Left ventricle myocardium superior (tissue), 1 donor: ENCODE data around the gene NABP2. TPM values are rescaled to one million over a fixed set of nuclear protein-coding genes. Genes with fewer than 3 reads are reported as not detected.
A peak's percentile ranks its signal among the peaks of the same experiment; 100 is the strongest.
"Not testable (repeated sequence)": the region's sequence is repeated elsewhere in the genome, so short reads cannot be mapped to it uniquely, and the experiment has no call there.

Experiments
- ATAC-seq: fragments of 200-7000 bp; cut with Tn5 transposase; one replicate; pipeline ENCODE4 v1.9.1; 2020; ENCODE audit warnings: mild to moderate bottlenecking, moderate library complexity
- DNase-seq: peaks from one replicate; pipeline ENCODE4 v3.0.0-alpha.2; 2020
- intact Hi-C: fragments of 100-400 bp; cut with micrococcal nuclease; formaldehyde crosslinking; loops from one replicate; pipeline ENCODE4 v1.11.0; 2022
- long read RNA-seq: library from polyadenylated mRNA; unstranded; transcript quantifications from one replicate; pipeline ENCODE4 v2.0.0, GENCODE V29; 2021
- total RNA-seq: library from RNA; stranded (reverse); fragmentation: NEBNext Ultra II Directional; extraction: Animal tissue kit (Norgen Biotek cat#: 25700); gene quantifications from one replicate; pipeline ENCODE4 v1.2.1, GENCODE V29; 2021
- donor health status: DM: no; HTN: yes; CAD: no; lungs with severe emphysema.

The NABP2 gene
- total RNA-seq: 19.6 TPM
- long read RNA-seq, transcript NABP2-203 (6 exons, 1,775 nt): minor isoform, 7 of 25 reads
- long read RNA-seq, transcript NABP2-201 (7 exons, 1,417 nt): major isoform, 13 of 25 reads
- long read RNA-seq, partial matches to known transcripts: 1 of 25 reads
- long read RNA-seq, other reads (novel, unspliced or antisense): 2 of 25 reads

GRCh38 chr12:56224102-56224701, at the start of gene NABP2:
Gene NABP2, plus strand, starts transcription at chr12:56224342. Its CDS starts 515 bp downstream, at chr12:56224857.
- DNase-seq (peak; percentile 99), ATAC-seq (peak; percentile 85)
- intact Hi-C loops: no loop called here

- DNase-seq (no peak), ATAC-seq (no peak)
- intact Hi-C loops: no loop called here
Measured at GRCh38 chr12:56178347-56178746, 45.8 kb upstream of the NABP2 start.

GRCh38 chr12:56186957-56187356, 37.2 kb upstream of the NABP2 start:
- ATAC-seq: no peak
- intact Hi-C loops: loop anchor here (10.0 kb wide), 1 partner anchor 62 kb away; the partner anchor contains the start of gene ESYT1
- no peak for DNase-seq

GRCh38 chr12:56188131-56188777, 35.9 kb upstream of the NABP2 start:
- DNase-seq (no peak), ATAC-seq (no peak)
- intact Hi-C loops: loop anchor here (10.0 kb wide), 1 partner anchor 63 kb away; the partner anchor contains the start of gene ESYT1

GRCh38 chr12:56188778-56189098, 35.4 kb upstream of the NABP2 start:
- peak; percentile 4 for ATAC-seq
- no peak for DNase-seq
- intact Hi-C loops: loop anchor here (10.0 kb wide), 1 partner anchor 64 kb away; the partner anchor contains the start of gene ESYT1

- DNase-seq (peak; percentile 93), ATAC-seq (peak; percentile 85)
- intact Hi-C loops: loop anchor here (10.0 kb wide), 1 partner anchor 65 kb away; the partner anchor contains the start of gene ESYT1
Measured at GRCh38 chr12:56189099-56189917, 34.8 kb upstream of the NABP2 start, which contains the start of gene SMARCC2. Gene SMARCC2, minus strand, starts transcription at chr12:56189483. Its CDS starts 22 bp downstream, at chr12:56189461.

GRCh38 chr12:56189918-56190694, 34.0 kb upstream of the NABP2 start:
- intact Hi-C loops: loop anchor here (10.0 kb wide), 2 partner anchors 65 to 275 kb away; partner anchors contain the start of genes ESYT1 and SPRYD4

GRCh38 chr12:56190695-56191155, 33.4 kb upstream of the NABP2 start:
- intact Hi-C loops: loop anchor here (10.0 kb wide), 1 partner anchor 274 kb away; the partner anchor contains the start of gene SPRYD4
- DNase-seq: no peak
- no peak for ATAC-seq

More at GRCh38 chr12:56189918-56190694, 34.0 kb upstream of the NABP2 start:
- ATAC-seq: peak; percentile 58
- DNase-seq: peak; percentile 82

GRCh38 chr12:56192582-56192981, 31.6 kb upstream of the NABP2 start:
- no peak for DNase-seq
- intact Hi-C loops: loop anchor here (10.0 kb wide), 1 partner anchor 272 kb away; the partner anchor contains the start of gene SPRYD4

GRCh38 chr12:56193025-56193578, 31.0 kb upstream of the NABP2 start:
- ATAC-seq: no peak
- intact Hi-C loops: loop anchor here (10.0 kb wide), 1 partner anchor 272 kb away; the partner anchor contains the start of gene SPRYD4
- no peak for DNase-seq

More at GRCh38 chr12:56192582-56192981, 31.6 kb upstream of the NABP2 start:
- no peak for ATAC-seq

- ATAC-seq: peak; percentile 31
- DNase-seq: not testable (repeated sequence)
- intact Hi-C loops: loop anchor here (10.0 kb wide), 1 partner anchor 268 kb away; the partner anchor contains the start of gene SPRYD4
Measured at GRCh38 chr12:56196818-56197550, 27.2 kb upstream of the NABP2 start.

- DNase-seq: no peak
- ATAC-seq: no peak
- intact Hi-C loops: loop anchor here (10.0 kb wide), 1 partner anchor 267 kb away; the partner anchor contains the start of gene SPRYD4
Measured at GRCh38 chr12:56197921-56198635, 26.1 kb upstream of the NABP2 start.

GRCh38 chr12:56198836-56199235, 25.3 kb upstream of the NABP2 start:
- DNase-seq (no peak), ATAC-seq (no peak)
- intact Hi-C loops: loop anchor here (10.0 kb wide), 1 partner anchor 266 kb away; the partner anchor contains the start of gene SPRYD4

- no peak for DNase-seq
- no peak for ATAC-seq
- intact Hi-C loops: no loop called here
Measured at GRCh38 chr12:56202366-56202765, 21.8 kb upstream of the NABP2 start.

GRCh38 chr12:56202838-56203237, 21.3 kb upstream of the NABP2 start:
- DNase-seq: no peak
- no peak for ATAC-seq
- intact Hi-C loops: no loop called here

GRCh38 chr12:56204275-56204674, 19.9 kb upstream of the NABP2 start:
- intact Hi-C loops: no loop called here
- ATAC-seq (no peak), DNase-seq (no peak)
